GM18505 (cell line): ENCODE data around the gene ZNF710.

ENCODE experiments used
- ATAC-seq: cut with Tn5 transposase; IDR thresholded peaks from one replicate; pipeline ENCODE4 v1.9.1; 2021; ENCODE audit not compliant: unreplicated experiment
- POLR2A ChIP-seq: IDR thresholded peaks from 4 replicates; pipeline ENCODE4 v1.6.1; 2011; ENCODE audit warnings: borderline replicate concordance; ENCODE audit not compliant: insufficient read depth, insufficient read length; ENCODE audit errors: extremely low read depth

The ZNF710 gene

GRCh38 chr15:90035095-90035839, 34.1 kb downstream of the ZNF710 start:
- TF ChIP-seq POLR2A, result no peak
- ATAC-seq, result no peak

GRCh38 chr15:90035840-90036230, 34.7 kb downstream of the ZNF710 start:
- TF ChIP-seq POLR2A, result no peak

GRCh38 chr15:90036343-90036742, 35.2 kb downstream of the ZNF710 start:
- TF ChIP-seq POLR2A, result no peak
- ATAC-seq, result no peak

More at GRCh38 chr15:90035840-90036230, 34.7 kb downstream of the ZNF710 start:
- no peak for ATAC-seq

GRCh38 chr15:90036806-90037510, 35.8 kb downstream of the ZNF710 start:
- no peak for ATAC-seq
- no peak for TF ChIP-seq POLR2A

GRCh38 chr15:90037511-90037860, 36.4 kb downstream of the ZNF710 start:
- no peak for TF ChIP-seq POLR2A
- ATAC-seq, result no peak

GRCh38 chr15:90037961-90038631, 37.0 kb downstream of the ZNF710 start:
- TF ChIP-seq POLR2A, result no peak
- peak; percentile 59 for ATAC-seq

GRCh38 chr15:90038632-90039095, 37.5 kb downstream of the ZNF710 start:
- no peak for ATAC-seq
- no peak for TF ChIP-seq POLR2A

GRCh38 chr15:90039996-90040395, 38.9 kb downstream of the ZNF710 start:
- no peak for TF ChIP-seq POLR2A
- no peak for ATAC-seq

- no peak for TF ChIP-seq POLR2A
- no peak for ATAC-seq
These were observed 39.5 kb downstream of the ZNF710 start for GRCh38 chr15:90040618-90041017.

GRCh38 chr15:90042356-90042755, 41.2 kb downstream of the ZNF710 start:
- ATAC-seq, result no peak
- no peak for TF ChIP-seq POLR2A

GRCh38 chr15:90042766-90043529, 41.8 kb downstream of the ZNF710 start:
- TF ChIP-seq POLR2A, result no peak
- ATAC-seq, result no peak

- no peak for ATAC-seq
- TF ChIP-seq POLR2A, result no peak
These were observed 42.4 kb downstream of the ZNF710 start for GRCh38 chr15:90043530-90044010.

- no peak for TF ChIP-seq POLR2A
- ATAC-seq, result no peak
These were observed 43.1 kb downstream of the ZNF710 start for GRCh38 chr15:90044191-90044590.
